ENCODE measurements around the gene MRPS30. TPM values are rescaled to one million over a fixed set of nuclear protein-coding genes. Genes with fewer than 3 reads are reported as not detected.

Gene MRPS30
- total RNA-seq, 1 donor from 2014 or later: 44.1 TPM

DNA sequence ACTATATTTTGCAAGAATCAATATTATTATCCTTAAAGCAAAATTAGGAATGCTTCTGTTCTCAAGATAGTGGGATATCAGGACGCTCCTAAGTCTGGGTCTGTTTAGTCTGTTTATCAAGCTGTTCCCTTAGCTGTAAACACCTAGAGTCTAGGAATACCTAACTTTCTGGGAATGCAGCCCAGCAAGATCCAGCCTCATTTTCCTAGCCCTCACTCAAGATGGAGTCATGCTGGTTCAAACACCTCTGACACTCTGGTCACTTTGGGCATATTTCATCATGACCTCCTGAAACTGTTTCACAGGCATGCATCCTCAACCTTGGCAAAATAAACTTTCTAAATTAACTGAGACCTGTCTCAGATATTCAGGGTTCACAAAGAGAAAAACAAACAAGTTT lies 14.4 kb upstream of the MRPS30 start:
- no peaks in the 10 kb centered on the region for H3K36me3 ChIP-seq (ENCODE audit: insufficient read depth, low read length)
- no peak overlapping the region for H3K4me3 Mint-ChIP-seq (ENCODE audit: unreplicated experiment)
- no peaks in the 10 kb centered on the region for H4K20me1 ChIP-seq (ENCODE audit: insufficient read depth, low read length)
- H3K9ac ChIP-seq (ENCODE audit: low read length): no peak overlapping the region
- no peak overlapping the region for H3K27ac ChIP-seq (ENCODE audit: low read depth, low read length)
- FAIRE-seq: no peak
- no peak for TF ChIP-seq EZH2 (IDR thresholded peaks at IDR 0.05; ENCODE audit: insufficient read depth, low read length)
- TF ChIP-seq, protein P1, sequence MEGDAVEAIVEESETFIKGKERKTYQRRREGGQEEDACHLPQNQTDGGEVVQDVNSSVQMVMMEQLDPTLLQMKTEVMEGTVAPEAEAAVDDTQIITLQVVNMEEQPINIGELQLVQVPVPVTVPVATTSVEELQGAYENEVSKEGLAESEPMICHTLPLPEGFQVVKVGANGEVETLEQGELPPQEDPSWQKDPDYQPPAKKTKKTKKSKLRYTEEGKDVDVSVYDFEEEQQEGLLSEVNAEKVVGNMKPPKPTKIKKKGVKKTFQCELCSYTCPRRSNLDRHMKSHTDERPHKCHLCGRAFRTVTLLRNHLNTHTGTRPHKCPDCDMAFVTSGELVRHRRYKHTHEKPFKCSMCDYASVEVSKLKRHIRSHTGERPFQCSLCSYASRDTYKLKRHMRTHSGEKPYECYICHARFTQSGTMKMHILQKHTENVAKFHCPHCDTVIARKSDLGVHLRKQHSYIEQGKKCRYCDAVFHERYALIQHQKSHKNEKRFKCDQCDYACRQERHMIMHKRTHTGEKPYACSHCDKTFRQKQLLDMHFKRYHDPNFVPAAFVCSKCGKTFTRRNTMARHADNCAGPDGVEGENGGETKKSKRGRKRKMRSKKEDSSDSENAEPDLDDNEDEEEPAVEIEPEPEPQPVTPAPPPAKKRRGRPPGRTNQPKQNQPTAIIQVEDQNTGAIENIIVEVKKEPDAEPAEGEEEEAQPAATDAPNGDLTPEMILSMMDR (IDR thresholded peaks at IDR 0.05; ENCODE audit: insufficient read depth, low read depth, low read length): no peak
- H3K4me1 ChIP-seq (ENCODE audit: insufficient read depth, low read length): no peaks in the 10 kb centered on the region
- no peaks in the 10 kb centered on the region for H3K27me3 Mint-ChIP-seq (ENCODE audit: low read depth, unreplicated experiment)
- peaks cover 25% of the 10 kb centered on the region for H3K9me3 Mint-ChIP-seq (ENCODE audit: unreplicated experiment)
- H3K79me2 ChIP-seq (ENCODE audit: insufficient read depth, low read length): no peaks in the 10 kb centered on the region
- H3K36me3 Mint-ChIP-seq (ENCODE audit: low read depth, unreplicated experiment): peaks cover 11% of the 10 kb centered on the region
- H2AFZ ChIP-seq (ENCODE audit: low read depth, low read length): no peak overlapping the region
- no peaks in the 10 kb centered on the region for H3K9me3 ChIP-seq (ENCODE audit: insufficient read depth, low read depth, low read length)
- H3K4me2 ChIP-seq (ENCODE audit: low read length): no peak overlapping the region
- no peaks in the 10 kb centered on the region for H3K27me3 ChIP-seq (ENCODE audit: insufficient read depth, low read length)
- H3K4me3 ChIP-seq (ENCODE audit: insufficient read depth, low read depth, low read length): no peak overlapping the region
- peaks cover 12% of the 10 kb centered on the region for H3K4me1 Mint-ChIP-seq (ENCODE audit: low read depth, unreplicated experiment)
- no peak overlapping the region for H3K27ac Mint-ChIP-seq (ENCODE audit: unreplicated experiment)
- DNase-seq (ENCODE audit: low read depth): no peak

DNA sequence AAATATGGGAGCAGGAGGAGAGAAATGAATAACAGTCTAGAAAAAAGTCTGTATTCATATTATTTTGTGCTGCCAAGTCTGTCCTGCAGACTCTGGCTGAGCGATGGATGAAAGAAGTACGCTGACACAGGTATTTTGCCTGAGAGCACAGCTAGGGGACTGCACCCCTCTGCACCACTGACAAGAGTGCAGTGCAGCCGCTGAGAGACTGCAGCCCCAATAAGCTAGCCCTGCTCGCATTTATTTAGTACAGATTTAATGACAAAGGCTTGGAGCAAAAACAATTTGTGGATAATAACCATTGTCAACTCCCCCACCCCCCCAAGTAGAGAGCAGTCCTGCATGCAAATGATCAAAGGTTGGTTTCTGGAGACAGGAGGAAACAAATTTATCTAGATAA lies 13.3 kb upstream of the MRPS30 start:
- H3K4me1 Mint-ChIP-seq (ENCODE audit: low read depth, unreplicated experiment): peaks cover under 1% of the 10 kb centered on the region
- TF ChIP-seq, protein P1 (IDR thresholded peaks at IDR 0.05; ENCODE audit: insufficient read depth, low read depth, low read length): no peak
- TF ChIP-seq EZH2 (IDR thresholded peaks at IDR 0.05; ENCODE audit: insufficient read depth, low read length): no peak
- H3K9me3 Mint-ChIP-seq (ENCODE audit: unreplicated experiment): peaks cover 25% of the 10 kb centered on the region
- H3K4me3 Mint-ChIP-seq (ENCODE audit: unreplicated experiment): no peak overlapping the region
- Histone ChIP-seq H4K20me1 (ENCODE audit: insufficient read depth, low read length) (no peaks in the 10 kb centered on the region), H3K36me3 (ENCODE audit: insufficient read depth, low read length) (no peaks in the 10 kb centered on the region), H3K9ac (ENCODE audit: low read length) (no peak overlapping the region), H3K27me3 (ENCODE audit: insufficient read depth, low read length) (no peaks in the 10 kb centered on the region), H3K4me1 (ENCODE audit: insufficient read depth, low read length) (no peaks in the 10 kb centered on the region), H3K4me3 (ENCODE audit: insufficient read depth, low read depth, low read length) (no peak overlapping the region), H3K9me3 (ENCODE audit: insufficient read depth, low read depth, low read length) (no peaks in the 10 kb centered on the region), H3K79me2 (ENCODE audit: insufficient read depth, low read length) (no peaks in the 10 kb centered on the region), H3K4me2 (ENCODE audit: low read length) (no peak overlapping the region), H3K27ac (ENCODE audit: low read depth, low read length) (no peak overlapping the region), H2AFZ (ENCODE audit: low read depth, low read length) (no peak overlapping the region)
- no peak overlapping the region for H3K27ac Mint-ChIP-seq (ENCODE audit: unreplicated experiment)
- FAIRE-seq (no peak), DNase-seq (ENCODE audit: low read depth) (no peak)
- peaks cover 11% of the 10 kb centered on the region for H3K36me3 Mint-ChIP-seq (ENCODE audit: low read depth, unreplicated experiment)
- no peaks in the 10 kb centered on the region for H3K27me3 Mint-ChIP-seq (ENCODE audit: low read depth, unreplicated experiment)

DNA sequence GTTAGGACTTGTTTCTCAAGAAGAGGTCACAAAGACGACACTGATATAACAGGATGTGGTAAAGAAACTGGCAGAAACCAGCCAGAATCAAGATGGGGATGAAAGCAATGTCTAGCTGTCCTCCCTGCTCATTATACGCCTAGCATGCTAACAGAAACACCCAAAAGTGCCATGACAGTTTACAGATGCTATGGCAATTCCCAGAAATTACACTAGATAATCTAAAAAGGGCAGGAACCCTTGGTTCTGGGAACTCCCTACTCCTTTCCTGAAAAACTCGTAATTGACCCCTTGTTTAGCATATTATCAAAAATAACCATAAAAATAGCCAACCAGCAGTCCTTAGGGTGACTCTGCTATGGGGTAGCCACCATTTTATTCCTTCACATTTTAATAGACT lies 10.9 kb upstream of the MRPS30 start:
- peaks cover 14% of the 10 kb centered on the region for H3K9me3 Mint-ChIP-seq (ENCODE audit: unreplicated experiment)
- no peaks in the 10 kb centered on the region for H4K20me1 ChIP-seq (ENCODE audit: insufficient read depth, low read length)
- no peak for DNase-seq (ENCODE audit: low read depth)
- no peaks in the 10 kb centered on the region for H3K27me3 Mint-ChIP-seq (ENCODE audit: low read depth, unreplicated experiment)
- H3K27ac Mint-ChIP-seq (ENCODE audit: unreplicated experiment): no peak overlapping the region
- no peak overlapping the region for H3K4me3 ChIP-seq (ENCODE audit: insufficient read depth, low read depth, low read length)
- TF ChIP-seq, protein P1 (IDR thresholded peaks at IDR 0.05; ENCODE audit: insufficient read depth, low read depth, low read length): no peak
- no peak for TF ChIP-seq EZH2 (IDR thresholded peaks at IDR 0.05; ENCODE audit: insufficient read depth, low read length)
- no peak overlapping the region for H2AFZ ChIP-seq (ENCODE audit: low read depth, low read length)
- H3K4me1 Mint-ChIP-seq (ENCODE audit: low read depth, unreplicated experiment): no peaks in the 10 kb centered on the region
- H3K36me3 Mint-ChIP-seq (ENCODE audit: low read depth, unreplicated experiment): peaks cover 8% of the 10 kb centered on the region
- no peaks in the 10 kb centered on the region for H3K4me1 ChIP-seq (ENCODE audit: insufficient read depth, low read length)
- no peak overlapping the region for H3K9ac ChIP-seq (ENCODE audit: low read length)
- FAIRE-seq: no peak
- H3K4me2 ChIP-seq (ENCODE audit: low read length): no peak overlapping the region
- H3K36me3 ChIP-seq (ENCODE audit: insufficient read depth, low read length): no peaks in the 10 kb centered on the region
- no peak overlapping the region for H3K4me3 Mint-ChIP-seq (ENCODE audit: unreplicated experiment)
- no peaks in the 10 kb centered on the region for H3K27me3 ChIP-seq (ENCODE audit: insufficient read depth, low read length)
- H3K27ac ChIP-seq (ENCODE audit: low read depth, low read length): no peak overlapping the region
- H3K9me3 ChIP-seq (ENCODE audit: insufficient read depth, low read depth, low read length): no peaks in the 10 kb centered on the region
- no peaks in the 10 kb centered on the region for H3K79me2 ChIP-seq (ENCODE audit: insufficient read depth, low read length)

Measured in astrocyte (in vitro differentiated cells and primary cell).